ENCODE data around the gene CLPSL1.

DNA sequence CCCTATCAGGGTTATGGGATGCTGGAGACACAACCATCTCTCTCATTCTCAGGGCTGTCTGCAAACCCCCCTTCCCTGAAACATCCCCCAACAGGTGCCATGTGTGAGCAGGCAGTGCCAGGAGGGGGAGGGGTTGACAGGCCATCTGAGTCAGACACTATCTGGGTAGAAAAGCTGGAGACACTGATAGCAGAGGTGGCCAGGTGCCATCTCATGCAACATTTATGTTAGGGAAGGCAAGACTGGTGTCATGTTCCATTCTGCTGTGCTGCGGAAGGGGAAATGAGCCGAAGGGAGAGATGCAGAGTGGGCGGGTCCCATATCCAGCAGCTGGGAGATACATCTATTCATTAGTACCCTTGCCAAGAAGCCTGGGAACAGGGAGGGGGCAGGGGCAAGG is 27.9 kb downstream of the CLPSL1 start:
- TF ChIP-seq POLR2A (IDR thresholded peaks at IDR 0.05) (no peak), CTCF (IDR thresholded peaks at IDR 0.05) (no peak)
